Neuronal stem cell (in vitro differentiated cells): Measurements from ENCODE around the gene EIF3K.

Experiments
- DNase-seq: peaks from one replicate; pipeline ENCODE4 v3.0.0-alpha.2; 2013; ENCODE audit warnings: low spot score
- H2AFZ ChIP-seq: one replicate; pipeline ENCODE4 v1.6.1; 2013; ENCODE audit warnings: mild to moderate bottlenecking, low read length, inconsistent platforms
- H2AK5ac ChIP-seq: 2 replicates; pipeline ENCODE4 v1.6.1; 2013; ENCODE audit warnings: low read depth, mild to moderate bottlenecking, inconsistent platforms, low read length, moderate library complexity, mixed read lengths
- H2BK120ac ChIP-seq: 2 replicates; pipeline ENCODE4 v1.6.1; 2013; ENCODE audit warnings: low read depth, mild to moderate bottlenecking, inconsistent platforms, low read length, moderate library complexity, mixed read lengths
- H2BK12ac ChIP-seq: one replicate; pipeline ENCODE4 v1.6.1; 2013; ENCODE audit warnings: low read length, inconsistent platforms
- H2BK15ac ChIP-seq: 2 replicates; pipeline ENCODE4 v1.6.1; 2013; ENCODE audit warnings: mild to moderate bottlenecking, low read length, inconsistent platforms, mixed read lengths
- H2BK5ac ChIP-seq: one replicate; pipeline ENCODE4 v1.6.1; 2013; ENCODE audit warnings: inconsistent platforms, mild to moderate bottlenecking, low read length, moderate library complexity
- H3K14ac ChIP-seq: one replicate; pipeline ENCODE4 v1.6.1; 2013; ENCODE audit warnings: low read length, inconsistent platforms
- H3K18ac ChIP-seq: 2 replicates; pipeline ENCODE4 v1.6.1; 2013; ENCODE audit warnings: low read length, inconsistent platforms
- H3K23ac ChIP-seq: 2 replicates; pipeline ENCODE4 v1.6.1; 2013; ENCODE audit warnings: low read depth, mild to moderate bottlenecking, mixed read lengths, low read length, inconsistent platforms; ENCODE audit not compliant: poor library complexity
- H3K27ac ChIP-seq: replicated peaks from 3 replicates; pipeline ENCODE4 v1.5.1; 2013; ENCODE audit warnings: low read length, inconsistent platforms
- H3K27me3 ChIP-seq, 3 experiments: 2 replicates each; pipeline ENCODE4 v1.6.1; 2013; ENCODE audit warnings: low read length in 3 of 3, mild to moderate bottlenecking in 2 of 3, inconsistent platforms in 1 of 3, low read depth in 1 of 3, mixed read lengths in 1 of 3, moderate library complexity in 1 of 3; ENCODE audit not compliant: control insufficient read depth in 3 of 3, insufficient read depth in 3 of 3
- H3K36me3 ChIP-seq, 2 donors: replicated peaks in 1 of 2; 2 replicates each; pipeline ENCODE4 v1.6.1; 2013; ENCODE audit warnings: low read length in 2 of 2; ENCODE audit not compliant: control insufficient read depth in 2 of 2, insufficient read depth in 2 of 2
- H3K4ac ChIP-seq: 2 replicates; pipeline ENCODE4 v1.6.1; 2013; ENCODE audit warnings: inconsistent platforms, mild to moderate bottlenecking, low read length, moderate library complexity
- H3K4me1 ChIP-seq, 2 donors: 1 replicate in 1 of 2; 2 replicates in 1 of 2; pipeline ENCODE4 v1.6.1; 2013; ENCODE audit warnings: low read length in 2 of 2, low read depth in 1 of 2; ENCODE audit not compliant: control insufficient read depth in 2 of 2, insufficient read depth in 1 of 2
- H3K4me2 ChIP-seq: one replicate; pipeline ENCODE4 v1.6.1; 2013; ENCODE audit warnings: mild to moderate bottlenecking, low read length, inconsistent platforms; ENCODE audit not compliant: insufficient read depth, poor library complexity, severe bottlenecking
- H3K4me3 ChIP-seq, 2 donors: 2 replicates each; pipeline ENCODE4 v1.5.1; 2013; ENCODE audit warnings: low read length in 2 of 2, mild to moderate bottlenecking in 2 of 2, inconsistent platforms in 1 of 2, moderate library complexity in 1 of 2
- H3K79me1 ChIP-seq: one replicate; pipeline ENCODE4 v1.6.1; 2013; ENCODE audit warnings: low read depth, mild to moderate bottlenecking, inconsistent platforms, low read length, moderate library complexity
- H3K9ac ChIP-seq: one replicate; pipeline ENCODE4 v1.6.1; 2013; ENCODE audit warnings: mild to moderate bottlenecking, low read depth, low read length, inconsistent platforms; ENCODE audit not compliant: poor library complexity
- H3K9me3 ChIP-seq, 2 donors: replicated peaks in 1 of 2; 2 replicates each; pipeline versions ENCODE3 to v1.6.1; 2013; ENCODE audit warnings: low read length in 2 of 2, mild to moderate bottlenecking in 2 of 2, inconsistent platforms in 1 of 2, low read depth in 1 of 2, mixed read lengths in 1 of 2, moderate library complexity in 1 of 2; ENCODE audit not compliant: control insufficient read depth in 2 of 2, insufficient read depth in 1 of 2
- H4K8ac ChIP-seq: one replicate; pipeline ENCODE4 v1.6.1; 2013; ENCODE audit warnings: low read depth, mild to moderate bottlenecking, inconsistent platforms, low read length, moderate library complexity
- H4K91ac ChIP-seq: one replicate; pipeline ENCODE4 v1.6.1; 2013; ENCODE audit warnings: low read length, low read depth, mild to moderate bottlenecking, inconsistent platforms; ENCODE audit not compliant: poor library complexity
- WGBS, 2 donors: extraction: QIAGEN DNeasy Blood & Tissue Kit; methylation state at CpG; one replicate each; pipeline ENCODE4 v1.1.7; 2013; ENCODE audit warnings: missing lambda C conversion rate in 2 of 2, mixed read lengths in 1 of 2; ENCODE audit not compliant: insufficient read length in 2 of 2, insufficient replicate concordance in 1 of 2; ENCODE audit errors: extremely low coverage in 2 of 2; 5-methylcytosine and 5-hydroxymethylcytosine counted together

EIF3K gene

DNA sequence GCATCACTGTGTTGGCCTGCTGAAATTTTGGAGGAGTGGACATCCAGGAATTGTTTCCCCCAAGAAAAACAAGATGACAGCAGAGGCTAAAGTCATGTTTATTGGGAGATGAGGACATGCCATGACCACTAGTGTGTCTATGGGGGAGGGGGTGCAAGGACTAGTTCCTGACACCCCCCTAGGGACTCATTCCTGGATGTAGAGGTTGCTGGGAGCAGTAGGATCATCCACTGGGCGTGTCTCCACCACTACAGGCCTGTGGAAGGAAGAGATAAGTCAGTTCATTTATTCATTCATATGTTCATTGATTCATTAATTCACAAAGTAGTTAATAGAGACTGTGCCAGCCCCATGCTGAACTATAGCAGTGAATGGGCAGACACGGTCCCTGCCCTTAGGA, 31.4 kb upstream of the EIF3K start:
- H3K14ac ChIP-seq: no peak overlapping the region
- H3K9ac ChIP-seq: no peak overlapping the region

DNA sequence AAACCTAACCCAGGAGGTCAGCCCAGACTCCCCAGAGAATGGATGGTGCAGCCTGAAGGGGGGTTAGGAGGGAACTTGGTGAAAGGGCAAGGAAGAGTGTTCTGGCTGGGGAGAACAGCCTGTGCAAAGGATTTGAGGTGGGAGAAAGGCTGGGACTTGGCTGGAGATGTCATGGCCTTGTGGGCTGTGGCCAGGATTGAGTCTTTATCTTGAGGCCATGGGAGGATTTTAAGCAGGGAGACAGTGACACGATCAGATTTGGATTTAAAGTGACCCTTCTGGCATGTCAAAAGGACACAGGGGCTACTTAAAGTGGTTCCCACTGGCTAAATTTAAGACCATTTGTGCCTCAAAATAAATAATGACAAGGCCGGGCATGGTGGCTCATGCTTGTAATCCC, 30.9 kb upstream of the EIF3K start:
- H4K8ac ChIP-seq: no peak overlapping the region
- no peak overlapping the region for H2BK5ac ChIP-seq
- no peak overlapping the region for H2BK12ac ChIP-seq
- H3K9ac ChIP-seq: no peak overlapping the region
- no peak overlapping the region for H3K23ac ChIP-seq
- H3K79me1 ChIP-seq: peaks cover 3% of the 10 kb centered on the region
- H3K9me3 ChIP-seq: no peaks in the 10 kb centered on the region
- H3K4me3 ChIP-seq: no peak overlapping the region
- no peak overlapping the region for H3K27ac ChIP-seq
- H2AK5ac ChIP-seq: no peak overlapping the region
- no peak overlapping the region for H2AFZ ChIP-seq
- H3K27me3 ChIP-seq: no peaks in the 10 kb centered on the region
- H2BK120ac ChIP-seq: no peak overlapping the region
- H3K14ac ChIP-seq: no peak overlapping the region
- H2BK15ac ChIP-seq: no peak overlapping the region
- no peak for DNase-seq
- no CpG with 5 or more reads among the region's 2 CpGs for WGBS, 2 donors
- H3K18ac ChIP-seq: no peak overlapping the region
- H3K4me2 ChIP-seq: no peak overlapping the region
- no peak overlapping the region for H4K91ac ChIP-seq
- H3K4ac ChIP-seq: no peak overlapping the region
- no peaks in the 10 kb centered on the region for H3K36me3 ChIP-seq
- no peaks in the 10 kb centered on the region for H3K4me1 ChIP-seq

More for the DNA sequence above, 31.4 kb upstream of the EIF3K start:
- Histone ChIP-seq H2BK5ac (no peak overlapping the region), H3K23ac (no peak overlapping the region), H2BK120ac (no peak overlapping the region), H3K4me3 (no peak overlapping the region), H2AFZ (no peak overlapping the region), H3K27me3 (no peaks in the 10 kb centered on the region), H4K8ac (no peak overlapping the region), H4K91ac (no peak overlapping the region), H3K4me1 (no peaks in the 10 kb centered on the region), H3K9me3 (no peaks in the 10 kb centered on the region), H3K18ac (no peak overlapping the region), H3K4me2 (no peak overlapping the region), H2BK12ac (no peak overlapping the region), H2AK5ac (no peak overlapping the region), H3K79me1 (peaks cover 3% of the 10 kb centered on the region), H3K36me3 (no peaks in the 10 kb centered on the region), H3K4ac (no peak overlapping the region), H3K27ac (no peak overlapping the region), H2BK15ac (no peak overlapping the region)
- WGBS, 2 donors: no CpG with 5 or more reads among the region's 2 CpGs
- no peak for DNase-seq

DNA sequence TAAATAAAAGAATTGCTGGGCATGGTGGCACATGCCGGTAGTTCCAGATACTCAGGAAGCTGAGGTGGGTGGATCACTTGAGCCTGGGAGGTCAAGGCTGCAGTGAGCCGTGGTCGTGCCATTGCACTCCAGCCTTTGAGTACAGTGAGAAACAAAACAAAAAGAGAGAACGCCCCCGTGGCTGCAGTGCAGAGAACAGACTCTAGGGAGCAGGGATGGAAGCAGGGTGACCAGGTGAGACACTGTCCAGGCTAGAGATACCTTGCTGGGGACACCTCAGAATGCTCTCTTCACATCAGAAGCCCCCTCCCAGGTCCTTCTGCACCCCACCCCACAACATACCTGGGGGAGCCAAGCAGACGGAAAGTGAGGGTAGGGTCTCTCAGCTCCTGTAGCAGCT, 26.0 kb upstream of the EIF3K start:
- H2BK12ac ChIP-seq: no peak overlapping the region
- peak overlapping the region; percentile 7 for H2AK5ac ChIP-seq
- H2AFZ ChIP-seq: no peak overlapping the region
- H3K36me3 ChIP-seq: no peaks in the 10 kb centered on the region
- peaks cover 0 to 6% (median 2%) of the 10 kb centered on the region in 3 experiments for H3K27me3 ChIP-seq
- WGBS, 2 donors: no CpG with 5 or more reads among the region's 6 CpGs
- H3K9me3 ChIP-seq: no peaks in the 10 kb centered on the region
- H3K18ac ChIP-seq: no peak overlapping the region
- H3K4me2 ChIP-seq: no peak overlapping the region
- no peak overlapping the region for H3K9ac ChIP-seq
- no peak overlapping the region for H3K27ac ChIP-seq
- no peak overlapping the region for H2BK5ac ChIP-seq
- H3K4me3 ChIP-seq: no peak overlapping the region
- H4K91ac ChIP-seq: no peak overlapping the region
- H3K4ac ChIP-seq: no peak overlapping the region
- DNase-seq: no peak
- no peak overlapping the region for H3K23ac ChIP-seq
- H3K4me1 ChIP-seq: peaks cover 0 to 5% of the 10 kb centered on the region in 2 donors
- H2BK15ac ChIP-seq: no peak overlapping the region
- no peak overlapping the region for H3K14ac ChIP-seq
- no peak overlapping the region for H2BK120ac ChIP-seq
- H4K8ac ChIP-seq: no peak overlapping the region
- H3K79me1 ChIP-seq: no peaks in the 10 kb centered on the region

DNA sequence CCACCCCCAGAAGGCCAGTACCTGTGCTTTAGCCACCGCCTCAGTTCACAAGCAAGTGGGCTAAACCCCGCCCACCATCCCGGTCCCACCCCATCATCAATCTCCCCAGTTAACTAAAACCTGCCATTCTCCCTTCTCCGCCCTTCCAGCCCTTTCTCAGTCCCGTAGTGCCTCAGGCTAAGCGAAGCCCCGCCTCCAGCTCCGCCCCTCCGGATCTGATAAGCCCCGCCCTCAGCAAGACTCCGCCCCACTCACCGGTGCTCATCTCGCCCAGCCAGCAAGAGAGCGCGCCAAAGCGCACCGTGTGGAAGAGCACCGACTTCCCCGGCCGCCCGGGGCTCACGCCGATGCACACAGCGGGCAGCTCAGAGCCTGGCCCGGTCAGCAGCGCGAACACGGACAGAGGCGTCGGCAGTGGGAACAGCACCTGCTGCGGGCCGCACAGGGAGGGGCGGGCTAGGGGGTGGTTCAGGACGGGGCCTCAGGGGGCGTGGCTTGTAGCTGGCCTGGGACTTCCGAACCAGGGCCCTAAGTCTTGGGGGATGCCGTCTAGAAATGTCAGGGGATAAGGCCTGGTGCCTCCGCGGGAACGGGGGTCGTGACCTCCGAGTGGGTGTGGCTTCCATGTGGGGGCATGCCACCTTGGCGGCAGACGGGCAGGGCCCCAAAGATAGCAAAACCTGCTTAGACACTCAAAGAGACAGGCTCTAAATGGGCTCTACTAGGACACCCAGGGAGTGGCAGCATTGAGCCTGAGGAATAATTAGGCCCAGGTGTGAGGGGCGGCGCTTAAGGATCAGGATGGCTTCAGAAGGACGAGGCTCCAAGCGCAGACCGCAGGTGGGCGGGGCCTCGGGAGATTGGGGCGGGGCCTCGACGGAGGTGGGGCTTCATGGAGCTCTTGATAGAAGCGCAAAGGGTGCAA, 22.7 kb upstream of the EIF3K start:
- no peaks in the 10 kb centered on the region for H3K36me3 ChIP-seq
- H3K23ac ChIP-seq: peak overlapping the region; percentile 25
- H3K18ac ChIP-seq: peak overlapping the region; percentile 90
- H3K27ac ChIP-seq: peak overlapping the region; percentile 50
- no peak overlapping the region for H2BK12ac ChIP-seq
- peak overlapping the region; percentile 83 for H2BK15ac ChIP-seq
- H3K9ac ChIP-seq: peak overlapping the region; percentile 83
- peak overlapping the region; percentile 85 for H3K4me2 ChIP-seq
- H2AFZ ChIP-seq: peak overlapping the region; percentile 90
- H3K27me3 ChIP-seq: peaks cover 0 to 6% (median 2%) of the 10 kb centered on the region in 3 experiments
- no peak overlapping the region for H4K8ac ChIP-seq
- no CpG with 5 or more reads among the region's 55 CpGs for WGBS, 2 donors
- no peaks in the 10 kb centered on the region for H3K9me3 ChIP-seq
- peak overlapping the region; percentile 31 for H3K14ac ChIP-seq
- H3K4me3 ChIP-seq: peak overlapping the region; percentile 17 to 79
- no peak overlapping the region for H4K91ac ChIP-seq
- DNase-seq: peak; percentile 85
- H2BK5ac ChIP-seq: peak overlapping the region; percentile 53
- H2BK120ac ChIP-seq: no peak overlapping the region
- H2AK5ac ChIP-seq: peak overlapping the region; percentile 68
- H3K79me1 ChIP-seq: no peaks in the 10 kb centered on the region
- H3K4ac ChIP-seq: no peak overlapping the region
- H3K4me1 ChIP-seq: peaks cover 0 to 5% of the 10 kb centered on the region in 2 donors
